HG03025 (cell line): ENCODE measurements around the gene MLH3.

Experiments
- ATAC-seq: cut with Tn5 transposase; IDR thresholded peaks from one replicate; pipeline ENCODE4 v1.9.1; 2021; ENCODE audit warnings: mild to moderate bottlenecking, moderate library complexity; ENCODE audit not compliant: unreplicated experiment, low FRiP score

Gene MLH3

GRCh38 chr14:74974364-74975058 is 76.8 kb downstream of the MLH3 start:
- ATAC-seq: no peak

- no peak for ATAC-seq
Measured at GRCh38 chr14:74973905-74974363, 77.3 kb downstream of the MLH3 start.

GRCh38 chr14:74973003-74973653 is 78.1 kb downstream of the MLH3 start:
- no peak for ATAC-seq

- ATAC-seq: no peak
Measured at GRCh38 chr14:74968811-74969210, 82.5 kb downstream of the MLH3 start.

- no peak for ATAC-seq
Measured at GRCh38 chr14:74965486-74966153, 85.6 kb downstream of the MLH3 start.

- no peak for ATAC-seq
Measured at GRCh38 chr14:74964787-74965485, 86.3 kb downstream of the MLH3 start.
